Caco-2 (cell line): ENCODE results near the gene IGDCC3. TPM values are rescaled to one million over a fixed set of nuclear protein-coding genes. Genes with fewer than 3 reads are reported as not detected.

ENCODE experiments used
- BruUV-seq: library from RNA; stranded (reverse); fragments of 400-500 nt; replicated peaks from 2 replicates; lab custom pipeline; 2021; lab: Mats Ljungman, UMichigan
- CTCF ChIA-PET: fragments of 300-600 bp; sonication (Branson Sonifier 250); formaldehyde crosslinking; loops from one replicate; lab custom pipeline; 2022; ENCODE audit warnings: antibody characterized with exemption; lab: Charles Lee
- POLR2A ChIA-PET: fragments of 300-600 bp; sonication (Branson Sonifier 250); formaldehyde crosslinking; loops from one replicate; lab custom pipeline; 2022; ENCODE audit warnings: antibody characterized with exemption; lab: Charles Lee
- DNase-seq, 2 experiments: peaks; one replicate each; pipeline versions ENCODE4 v3.0.0 to v3.0.0-alpha.2; 2020 to 2022
- H3K27me3 ChIP-seq: replicated peaks from 2 replicates; pipeline ENCODE4 v1.6.0; 2011; ENCODE audit warnings: low read length; ENCODE audit not compliant: control insufficient read depth, insufficient read depth
- H3K36me3 ChIP-seq: 2 replicates; pipeline ENCODE4 v1.5.1; 2011; ENCODE audit warnings: low read length; ENCODE audit not compliant: control insufficient read depth, insufficient read depth
- H3K4me1 ChIP-seq: fragments of 250-450 bp; sonication (Bioruptor Pico); 2 replicates; pipeline ENCODE4 v1.5.1; 2020; ENCODE audit warnings: mild to moderate bottlenecking
- H3K4me3 ChIP-seq: 2 replicates; pipeline ENCODE4 v1.5.1; 2011; ENCODE audit warnings: low read depth, mild to moderate bottlenecking, control low read depth, low read length
- H3K9me3 ChIP-seq: fragments of 250-450 bp; sonication (Bioruptor Pico); 2 replicates; pipeline ENCODE4 v1.5.1; 2020; ENCODE audit warnings: mild to moderate bottlenecking, moderate library complexity
- H3K27ac Mint-ChIP-seq: one replicate; pipeline ENCODE4 v1.8.0; 2022; ENCODE audit warnings: mixed read lengths; ENCODE audit not compliant: unreplicated experiment
- H3K27me3 Mint-ChIP-seq: one replicate; pipeline ENCODE4 v1.8.0; 2022; ENCODE audit warnings: mixed read lengths; ENCODE audit not compliant: insufficient read depth, unreplicated experiment
- H3K36me3 Mint-ChIP-seq: one replicate; pipeline ENCODE4 v1.8.0; 2022; ENCODE audit warnings: mild to moderate bottlenecking, mixed read lengths; ENCODE audit not compliant: insufficient read depth, unreplicated experiment
- H3K4me1 Mint-ChIP-seq: one replicate; pipeline ENCODE4 v1.8.0; 2022; ENCODE audit warnings: low read depth, mixed read lengths; ENCODE audit not compliant: unreplicated experiment
- H3K4me3 Mint-ChIP-seq: one replicate; pipeline ENCODE4 v1.8.0; 2022; ENCODE audit warnings: mild to moderate bottlenecking, moderate library complexity, mixed read lengths; ENCODE audit not compliant: unreplicated experiment
- H3K9me3 Mint-ChIP-seq: one replicate; pipeline ENCODE4 v1.8.0; 2022; ENCODE audit warnings: mixed read lengths; ENCODE audit not compliant: unreplicated experiment
- CTCF ChIP-seq, 2 experiments: fragments of 200-600 bp in 1 of 2; IDR thresholded peaks; 1 replicate in 1 of 2; 2 replicates in 1 of 2; pipeline versions ENCODE4 v1.5.1 to v1.8.0; 2011 to 2022; ENCODE audit warnings: antibody characterized with exemption in 1 of 2, control low read depth in 1 of 2, inconsistent platforms in 1 of 2, low read depth in 1 of 2, low read length in 1 of 2, mild to moderate bottlenecking in 1 of 2, moderate library complexity in 1 of 2; ENCODE audit not compliant: insufficient read depth in 1 of 2, severe bottlenecking in 1 of 2, unreplicated experiment in 1 of 2
- intact Hi-C: fragments of 100-400 bp; cut with micrococcal nuclease; formaldehyde crosslinking; loops from one replicate; pipeline ENCODE4 v1.10.0; 2022; ENCODE audit not compliant: unreplicated experiment
- total RNA-seq: library from RNA; stranded (reverse); gene quantifications from 2 replicates; pipeline ENCODE4 v1.2.3, GENCODE V29; 2022

The IGDCC3 gene
- total RNA-seq, 1 experiment from 2014 or later = 51.2 TPM

- H3K4me3 Mint-ChIP-seq = no peak overlapping the region
- H3K27me3 ChIP-seq = no peaks in the 10 kb centered on the region
Observed at GRCh38 chr15:65394936-65395335, 17.1 kb upstream of the IGDCC3 start.

GRCh38 chr15:65394280-65394789 lies 16.5 kb upstream of the IGDCC3 start:
- BruUV-seq = no TSS peak
- no peaks in the 10 kb centered on the region for H3K4me1 ChIP-seq
- TF ChIP-seq CTCF (IDR thresholded peaks at IDR 0.05; ENCODE audit: insufficient read depth in 1 of 2, low read depth in 1 of 2, low read length in 1 of 2, severe bottlenecking in 1 of 2, unreplicated experiment in 1 of 2) = no peak
- H3K27me3 Mint-ChIP-seq = no peaks in the 10 kb centered on the region
- no peak overlapping the region for H3K27ac Mint-ChIP-seq
- H3K4me3 ChIP-seq = no peak overlapping the region
- no peaks in the 10 kb centered on the region for H3K9me3 ChIP-seq
- ChIA-PET CTCF (no interaction called here), POLR2A (no interaction called here)
- no peaks in the 10 kb centered on the region for H3K4me1 Mint-ChIP-seq
- no peak for DNase-seq
- H3K9me3 Mint-ChIP-seq = no peaks in the 10 kb centered on the region
- H3K27me3 ChIP-seq = no peaks in the 10 kb centered on the region
- H3K36me3 Mint-ChIP-seq = no peaks in the 10 kb centered on the region
- H3K36me3 ChIP-seq = no peaks in the 10 kb centered on the region
- H3K4me3 Mint-ChIP-seq = no peak overlapping the region
- intact Hi-C loops = no loop called here

More at GRCh38 chr15:65394936-65395335, 17.1 kb upstream of the IGDCC3 start:
- Histone ChIP-seq H3K36me3 (no peaks in the 10 kb centered on the region), H3K4me3 (no peak overlapping the region), H3K9me3 (no peaks in the 10 kb centered on the region), H3K4me1 (no peaks in the 10 kb centered on the region)
- no peaks in the 10 kb centered on the region for H3K36me3 Mint-ChIP-seq
- DNase-seq = no peak
- no peak overlapping the region for H3K27ac Mint-ChIP-seq
- CTCF ChIA-PET = no interaction called here
- H3K27me3 Mint-ChIP-seq = no peaks in the 10 kb centered on the region
- no peaks in the 10 kb centered on the region for H3K4me1 Mint-ChIP-seq
- TF ChIP-seq CTCF (IDR thresholded peaks at IDR 0.05; ENCODE audit: insufficient read depth in 1 of 2, low read depth in 1 of 2, low read length in 1 of 2, severe bottlenecking in 1 of 2, unreplicated experiment in 1 of 2) = no peak
- no peaks in the 10 kb centered on the region for H3K9me3 Mint-ChIP-seq
- intact Hi-C loops = no loop called here
- no TSS peak for BruUV-seq
- POLR2A ChIA-PET = no interaction called here

GRCh38 chr15:65393557-65393956 lies 15.8 kb upstream of the IGDCC3 start:
- H3K4me1 ChIP-seq = no peaks in the 10 kb centered on the region
- no peaks in the 10 kb centered on the region for H3K36me3 Mint-ChIP-seq
- no peak for DNase-seq
- H3K36me3 ChIP-seq = no peaks in the 10 kb centered on the region
- H3K9me3 Mint-ChIP-seq = no peaks in the 10 kb centered on the region
- no peak overlapping the region for H3K4me3 Mint-ChIP-seq
- H3K27me3 ChIP-seq = no peaks in the 10 kb centered on the region
- intact Hi-C loops = no loop called here
- ChIA-PET POLR2A (no interaction called here), CTCF (no interaction called here)
- H3K27me3 Mint-ChIP-seq = no peaks in the 10 kb centered on the region
- no peaks in the 10 kb centered on the region for H3K9me3 ChIP-seq
- no TSS peak for BruUV-seq
- no peaks in the 10 kb centered on the region for H3K4me1 Mint-ChIP-seq
- no peak for TF ChIP-seq CTCF (IDR thresholded peaks at IDR 0.05; ENCODE audit: insufficient read depth in 1 of 2, low read depth in 1 of 2, low read length in 1 of 2, severe bottlenecking in 1 of 2, unreplicated experiment in 1 of 2)
- H3K27ac Mint-ChIP-seq = no peak overlapping the region
- H3K4me3 ChIP-seq = no peak overlapping the region
